GM15510 (cell line): ENCODE data around the gene MAPKAPK5.

Experiments used
- POLR2A ChIP-seq: IDR thresholded peaks from 3 replicates; pipeline ENCODE4 v1.6.1; 2011; ENCODE audit warnings: borderline replicate concordance; ENCODE audit not compliant: insufficient read length; ENCODE audit errors: extremely low read depth

MAPKAPK5 gene

DNA sequence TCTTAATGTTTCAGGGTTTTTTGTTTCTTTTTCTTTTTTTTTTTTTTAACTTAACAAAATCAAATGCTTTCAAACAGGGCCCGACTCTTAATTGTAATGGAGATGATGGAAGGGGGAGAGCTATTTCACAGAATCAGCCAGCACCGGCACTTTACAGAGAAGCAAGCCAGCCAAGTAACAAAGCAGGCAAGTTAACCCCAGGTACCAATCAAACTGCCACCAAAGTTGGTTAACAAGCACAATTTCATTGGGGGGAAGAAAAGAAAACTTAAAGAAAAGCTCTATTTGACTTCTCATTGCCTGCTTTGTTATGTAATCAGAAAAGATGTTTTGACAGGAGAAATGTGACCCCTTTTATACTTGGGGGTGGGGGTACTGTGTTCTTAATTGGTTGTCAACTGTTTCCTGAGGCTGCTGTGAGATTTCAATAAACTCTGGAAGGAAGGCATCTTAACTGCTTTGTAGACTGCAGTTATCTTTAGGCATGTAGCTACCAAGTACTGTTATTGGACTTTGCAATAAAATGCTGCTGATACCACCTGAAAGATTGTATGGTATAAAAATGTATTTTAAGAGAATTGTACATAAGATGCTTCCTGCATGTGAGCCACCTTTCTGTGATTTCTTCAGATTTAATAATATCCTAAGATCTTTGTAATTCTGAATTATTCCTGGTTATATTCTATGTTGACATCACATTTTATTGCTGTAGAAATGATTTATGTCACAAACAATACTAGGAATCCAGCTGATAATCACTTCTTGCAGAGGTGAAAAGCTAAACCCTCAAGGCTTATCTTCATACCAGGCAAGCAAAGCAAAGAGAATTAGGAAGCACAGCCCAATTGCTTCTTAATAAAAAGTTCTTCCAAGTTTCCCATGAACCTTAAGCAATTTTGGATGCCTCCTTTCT lies 26.9 kb downstream of the MAPKAPK5 start:
- no peak for TF ChIP-seq POLR2A

GRCh38 chr12:111869671-111870070 lies 27.6 kb downstream of the MAPKAPK5 start:
- TF ChIP-seq POLR2A, result no peak

DNA sequence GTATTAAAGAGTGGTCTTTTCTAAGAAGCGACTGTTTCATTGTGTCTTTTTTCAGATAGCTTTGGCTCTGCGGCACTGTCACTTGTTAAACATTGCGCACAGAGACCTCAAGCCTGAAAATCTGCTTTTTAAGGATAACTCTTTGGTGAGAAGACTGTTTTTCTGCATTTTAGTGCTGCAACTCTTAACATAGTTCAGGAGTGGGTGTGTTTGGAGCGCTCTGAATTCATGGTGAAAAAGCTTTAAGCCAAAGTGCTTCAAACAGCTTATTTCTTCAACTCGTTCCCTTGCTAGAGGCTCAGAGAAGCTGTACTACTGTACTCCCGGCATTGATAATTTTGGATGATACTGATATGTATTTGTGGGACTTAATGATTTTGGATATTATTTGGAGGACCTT lies 28.2 kb downstream of the MAPKAPK5 start:
- TF ChIP-seq POLR2A, result no peak

DNA sequence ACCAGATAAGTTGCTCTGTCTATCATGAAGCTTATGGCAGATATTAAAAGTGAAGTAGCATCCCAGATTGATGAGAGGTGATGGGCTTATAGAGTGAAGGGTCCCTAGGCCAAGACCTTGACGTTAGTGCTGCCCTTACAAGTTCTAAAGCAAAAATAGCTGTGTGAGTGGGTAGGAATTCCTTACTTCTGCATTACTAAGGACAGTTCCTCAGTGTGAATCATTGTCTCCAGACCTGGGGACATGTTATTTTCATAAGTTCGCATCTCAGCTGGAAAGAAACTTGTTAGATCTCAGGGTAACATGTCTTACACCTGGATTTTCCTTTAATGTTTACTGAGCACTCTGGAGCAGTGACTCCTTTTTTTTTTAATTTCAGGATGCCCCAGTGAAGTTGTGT lies 28.7 kb downstream of the MAPKAPK5 start:
- no peak for TF ChIP-seq POLR2A

DNA sequence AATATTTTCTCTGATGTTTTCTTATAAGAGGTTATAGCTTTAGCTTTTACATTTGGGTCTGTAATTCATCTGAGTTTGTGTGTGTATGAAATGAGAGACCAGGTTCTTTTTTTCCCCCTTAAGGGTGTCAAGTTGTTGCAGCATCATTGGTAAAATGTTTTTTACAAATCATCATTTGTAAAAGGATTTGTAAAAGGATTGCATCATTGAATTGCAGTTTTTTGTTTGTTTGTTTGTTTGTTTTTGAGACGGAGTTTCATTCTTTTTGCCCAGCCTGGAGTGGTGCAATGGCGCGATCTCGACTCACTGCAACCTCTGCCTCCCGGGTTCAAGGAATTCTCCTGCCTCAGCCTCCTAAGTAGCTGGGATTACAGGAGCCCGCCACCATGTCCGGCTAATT lies 31.1 kb downstream of the MAPKAPK5 start:
- TF ChIP-seq POLR2A, result no peak

DNA sequence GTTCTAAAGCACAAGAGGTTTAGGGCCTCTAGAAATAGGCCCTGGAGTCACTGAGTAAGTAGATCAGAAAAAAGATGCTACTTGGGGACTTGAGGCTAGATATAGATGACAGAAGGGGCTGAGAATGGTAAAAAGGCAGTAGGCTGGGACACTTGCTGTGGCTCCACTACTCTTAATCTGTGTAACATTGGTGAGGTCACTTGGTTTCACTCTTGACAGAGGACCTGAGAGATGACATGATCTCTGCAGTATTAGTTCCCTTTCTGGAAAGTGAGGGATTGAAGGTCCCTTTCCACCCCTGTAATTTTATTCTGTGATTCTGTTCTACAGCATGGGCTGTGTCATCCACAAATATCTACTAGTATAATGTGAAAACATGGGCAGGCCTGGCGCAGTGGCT lies 39.7 kb downstream of the MAPKAPK5 start:
- TF ChIP-seq POLR2A, result no peak

DNA sequence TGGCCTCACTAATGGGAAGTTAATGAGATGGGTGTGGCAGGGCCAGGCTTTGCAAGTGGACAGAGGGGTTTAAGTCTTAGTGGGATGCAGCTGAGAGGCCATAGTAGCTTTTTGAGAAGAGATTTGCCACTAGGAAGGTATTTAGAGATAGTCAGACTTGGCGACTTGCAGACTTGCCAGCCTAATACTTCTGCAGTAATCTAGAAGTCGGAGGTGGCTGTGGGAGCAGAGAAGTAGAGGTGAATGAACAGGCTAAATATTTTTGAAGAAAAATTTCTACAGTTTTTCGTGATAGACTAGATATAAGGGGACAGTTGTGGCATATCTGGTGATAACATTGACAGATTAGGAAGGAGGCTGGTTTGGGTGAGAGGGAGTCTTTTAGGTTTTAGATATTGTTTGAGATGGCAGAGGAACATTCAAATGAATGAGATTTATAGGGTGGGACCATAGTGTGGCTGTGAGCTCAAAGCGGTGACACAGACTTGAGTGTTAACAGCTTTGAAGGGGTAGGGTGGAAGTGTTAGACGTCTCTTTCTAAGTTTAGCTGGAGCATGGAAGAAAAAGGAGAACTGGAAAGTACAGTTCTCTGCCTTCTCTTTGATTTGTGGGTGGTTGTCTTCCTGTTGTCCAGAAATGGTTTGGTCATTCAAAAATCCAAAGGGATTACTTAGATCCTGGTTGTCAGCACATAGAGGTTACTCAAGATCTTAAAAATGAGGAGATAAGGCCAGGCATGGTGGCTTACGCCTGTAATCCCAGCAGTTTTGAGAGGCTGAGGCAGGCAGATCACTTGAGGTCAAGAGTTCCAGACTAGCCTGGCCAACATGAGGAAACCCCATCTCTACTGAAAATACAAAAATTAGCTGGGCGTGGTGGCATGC lies 44.9 kb downstream of the MAPKAPK5 start:
- no peak for TF ChIP-seq POLR2A

GRCh38 chr12:111887926-111888745 lies 46.1 kb downstream of the MAPKAPK5 start:
- no peak for TF ChIP-seq POLR2A

DNA sequence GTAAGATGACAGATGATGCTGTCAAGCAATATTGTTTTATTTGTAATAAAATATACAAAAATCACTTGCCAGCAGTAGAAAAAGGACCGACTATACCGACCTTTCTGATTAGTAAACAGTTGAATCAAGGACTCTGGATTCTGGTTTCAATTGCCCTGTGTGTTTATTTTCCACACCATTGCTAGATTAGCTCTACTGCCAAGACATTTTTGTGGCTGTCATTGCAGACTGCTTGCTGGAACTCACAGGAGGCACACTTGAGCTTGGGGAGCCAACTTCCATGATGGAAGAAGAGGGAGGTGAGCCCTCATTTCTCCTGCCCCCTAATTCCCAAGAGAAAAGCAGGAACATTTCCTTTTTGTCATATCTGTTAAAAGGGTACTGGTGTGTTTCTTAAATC lies 51.3 kb downstream of the MAPKAPK5 start:
- TF ChIP-seq POLR2A, result no peak

DNA sequence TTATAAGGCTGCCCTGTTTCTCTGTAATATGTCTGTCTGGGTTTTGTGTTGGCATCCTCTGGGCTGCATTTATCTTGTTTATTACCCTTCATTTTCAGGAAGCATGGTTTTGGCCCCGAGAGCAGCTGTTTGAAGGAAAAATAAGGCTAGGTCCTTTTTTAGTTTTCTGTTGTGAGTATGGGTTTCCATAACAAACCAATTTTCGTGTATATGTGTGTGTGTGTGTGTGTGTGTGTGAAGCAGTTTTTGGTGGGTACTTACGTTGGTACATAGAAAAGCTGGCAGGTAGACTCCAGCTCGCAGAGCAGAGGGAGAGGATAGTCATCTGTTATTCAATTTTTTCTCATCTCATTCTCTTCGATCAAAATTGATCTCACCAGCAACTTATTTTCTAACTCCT lies 52.5 kb downstream of the MAPKAPK5 start:
- TF ChIP-seq POLR2A, result no peak

DNA sequence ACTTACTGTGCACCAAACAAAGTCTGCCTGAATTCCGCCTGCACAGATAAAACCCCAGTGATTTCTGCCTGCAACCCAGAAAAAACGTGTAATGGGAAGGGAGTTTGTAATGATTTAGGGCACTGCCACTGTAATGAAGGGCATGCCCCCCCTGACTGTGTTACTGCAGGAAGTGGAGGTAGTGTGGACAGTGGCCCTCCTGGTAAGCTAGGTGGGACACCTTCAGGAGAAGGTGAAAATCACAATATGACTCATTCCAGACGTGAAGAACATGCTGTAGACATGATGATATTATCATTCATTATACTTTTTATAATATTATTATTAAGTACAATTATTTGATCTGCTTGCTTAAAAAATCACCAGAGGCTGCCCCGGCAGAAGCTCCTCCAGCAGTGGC lies 59.2 kb downstream of the MAPKAPK5 start:
- no peak for TF ChIP-seq POLR2A

GRCh38 chr12:111904446-111904975 lies 62.5 kb downstream of the MAPKAPK5 start:
- no peak for TF ChIP-seq POLR2A

DNA sequence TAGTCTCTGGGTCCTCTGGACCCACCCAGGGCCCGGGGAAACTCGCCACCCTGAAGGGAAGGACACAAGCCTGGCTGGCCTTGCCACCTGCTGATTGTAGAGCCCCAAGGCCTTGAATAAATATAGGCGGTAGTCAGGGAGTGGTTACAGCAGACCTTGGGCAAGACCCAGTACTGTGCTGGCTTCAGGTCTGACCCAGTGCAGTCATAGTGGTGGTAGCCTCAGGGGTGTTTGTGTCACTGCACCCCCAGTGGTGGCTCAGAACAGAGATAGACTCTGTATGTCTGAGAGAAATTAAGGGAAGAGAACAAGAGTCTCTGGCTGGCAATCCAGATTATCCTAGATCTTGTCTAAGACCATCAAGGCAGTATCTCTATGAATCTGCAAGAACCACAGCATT lies 63.5 kb downstream of the MAPKAPK5 start:
- no peak for TF ChIP-seq POLR2A

- TF ChIP-seq POLR2A, result no peak
Measured at GRCh38 chr12:111907740-111908139, 65.7 kb downstream of the MAPKAPK5 start.
